Naive thymus-derived CD8-positive, alpha-beta T cell (primary cell): Measurements from ENCODE around the gene KIF6. TPM values are rescaled to one million over a fixed set of nuclear protein-coding genes. Genes with fewer than 3 reads are reported as not detected.

Source experiments
- ATAC-seq, 2 donors: fragments of 150-1000 bp; cut with Tn5 transposase in 1 of 2; sonication (Bioruptor Pico), chemical (Tn5 transposase) in 1 of 2; 1 replicate in 1 of 2; 2 replicates in 1 of 2; pipeline ENCODE4 v1.10.0; 2021; ENCODE audit warnings: mild to moderate bottlenecking in 2 of 2, moderate library complexity in 2 of 2
- POLR2A ChIA-PET: fragments of 350-600 bp; sonication (Branson Sonifier 250); formaldehyde crosslinking; loops from one replicate; lab custom pipeline; 2021; ENCODE audit warnings: antibody characterized with exemption; lab: Charles Lee
- DNase-seq, 10 donors: peaks; one replicate each; pipeline versions ENCODE4 v3.0.0 to v3.0.0-alpha.2; 2020 to 2022
- H3K27ac Mint-ChIP-seq, 10 donors: one replicate each; pipeline ENCODE4 v1.8.0; 2020 to 2022; ENCODE audit warnings: mild to moderate bottlenecking in 10 of 10, mixed read lengths in 10 of 10, moderate library complexity in 4 of 10, inconsistent platforms in 1 of 10
- H3K27me3 Mint-ChIP-seq, 5 donors: one replicate each; pipeline ENCODE4 v1.8.0; 2021 to 2022; ENCODE audit warnings: mixed read lengths in 5 of 5
- H3K36me3 Mint-ChIP-seq, 3 donors: one replicate each; pipeline ENCODE4 v1.8.0; 2020 to 2022; ENCODE audit warnings: mixed read lengths in 3 of 3, mild to moderate bottlenecking in 2 of 3, inconsistent platforms in 1 of 3
- H3K4me1 Mint-ChIP-seq, 4 donors: one replicate each; pipeline ENCODE4 v1.8.0; 2021 to 2022; ENCODE audit warnings: mixed read lengths in 4 of 4
- H3K4me3 Mint-ChIP-seq, 10 donors: one replicate each; pipeline ENCODE4 v1.8.0; 2020 to 2022; ENCODE audit warnings: mild to moderate bottlenecking in 10 of 10, mixed read lengths in 10 of 10, moderate library complexity in 6 of 10, inconsistent platforms in 1 of 10
- H3K9me3 Mint-ChIP-seq, 9 donors: one replicate each; pipeline ENCODE4 v1.8.0; 2020 to 2022; ENCODE audit warnings: mixed read lengths in 9 of 9, mild to moderate bottlenecking in 3 of 9, inconsistent platforms in 1 of 9, moderate library complexity in 1 of 9
- polyA plus RNA-seq, 3 donors: library from polyadenylated mRNA; unstranded; fragments of 300-500 nt; fragmentation: Illumina TruSeq; gene quantifications; one replicate each; pipeline ENCODE4 v1.2.3, GENCODE V29; 2021
- total RNA-seq, 8 experiments: library from RNA in 2 of 8; stranded (reverse) in 2 of 8; gene quantifications; one replicate each; pipeline ENCODE4 v1.2.3 and lab custom pipeline; 2021 to 2026

Gene KIF6
- total and polyA plus RNA-seq, 5 experiments from 2014 or later: 0.39 TPM; not detected in 4

DNA sequence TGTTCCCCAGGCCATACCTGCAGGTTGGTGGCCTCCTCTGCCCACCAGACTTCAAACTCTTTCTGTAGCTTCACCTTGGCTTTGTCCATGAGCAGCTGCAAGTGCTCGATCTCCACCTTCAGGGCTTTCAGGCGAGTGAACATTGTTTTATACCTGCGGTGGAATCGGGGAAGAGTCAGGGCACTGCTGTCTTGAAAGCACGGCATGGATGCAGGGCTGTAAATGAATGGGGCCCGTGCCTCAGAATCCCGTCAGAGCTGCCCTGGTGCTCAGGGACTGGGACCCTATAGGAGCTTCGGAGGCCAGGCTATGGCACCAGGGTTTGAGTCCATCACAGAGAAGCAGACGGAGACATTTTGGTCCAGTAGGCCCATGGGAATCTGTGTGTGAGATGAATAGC is 364.8 kb downstream of the KIF6 start:
- Mint-ChIP-seq H3K9me3 (no peaks in the 10 kb centered on the region), H3K4me1 (peaks cover 0 to 8% (median 2%) of the 10 kb centered on the region in 4 donors), H3K27me3 (peaks cover 2 to 14% (median 3%) of the 10 kb centered on the region in 5 donors), H3K27ac (no peak overlapping the region), H3K36me3 (no peaks in the 10 kb centered on the region), H3K4me3 (no peak overlapping the region)
- no peak for ATAC-seq
- POLR2A ChIA-PET: no interaction called here
- no peak for DNase-seq

- Mint-ChIP-seq H3K27ac (no peak overlapping the region), H3K9me3 (no peaks in the 10 kb centered on the region), H3K27me3 (peaks cover 2 to 14% (median 3%) of the 10 kb centered on the region in 5 donors), H3K36me3 (no peaks in the 10 kb centered on the region), H3K4me3 (no peak overlapping the region), H3K4me1 (peaks cover 0 to 8% (median 2%) of the 10 kb centered on the region in 4 donors)
- no peak for DNase-seq
- POLR2A ChIA-PET: no interaction called here
- no peak for ATAC-seq
These were observed 367.1 kb downstream of the KIF6 start for GRCh38 chr6:39357998-39358686.

- H3K9me3 Mint-ChIP-seq: no peaks in the 10 kb centered on the region
- DNase-seq (peak in 1 of 10 donors; percentile 36), ATAC-seq (no peak)
- H3K4me3 Mint-ChIP-seq: no peak overlapping the region
- no peaks in the 10 kb centered on the region for H3K36me3 Mint-ChIP-seq
- POLR2A ChIA-PET: no interaction called here
- no peaks in the 10 kb centered on the region for H3K27me3 Mint-ChIP-seq
- no peak overlapping the region for H3K27ac Mint-ChIP-seq
- H3K4me1 Mint-ChIP-seq: no peaks in the 10 kb centered on the region
These were observed 371.4 kb downstream of the KIF6 start for GRCh38 chr6:39353698-39354315.

DNA sequence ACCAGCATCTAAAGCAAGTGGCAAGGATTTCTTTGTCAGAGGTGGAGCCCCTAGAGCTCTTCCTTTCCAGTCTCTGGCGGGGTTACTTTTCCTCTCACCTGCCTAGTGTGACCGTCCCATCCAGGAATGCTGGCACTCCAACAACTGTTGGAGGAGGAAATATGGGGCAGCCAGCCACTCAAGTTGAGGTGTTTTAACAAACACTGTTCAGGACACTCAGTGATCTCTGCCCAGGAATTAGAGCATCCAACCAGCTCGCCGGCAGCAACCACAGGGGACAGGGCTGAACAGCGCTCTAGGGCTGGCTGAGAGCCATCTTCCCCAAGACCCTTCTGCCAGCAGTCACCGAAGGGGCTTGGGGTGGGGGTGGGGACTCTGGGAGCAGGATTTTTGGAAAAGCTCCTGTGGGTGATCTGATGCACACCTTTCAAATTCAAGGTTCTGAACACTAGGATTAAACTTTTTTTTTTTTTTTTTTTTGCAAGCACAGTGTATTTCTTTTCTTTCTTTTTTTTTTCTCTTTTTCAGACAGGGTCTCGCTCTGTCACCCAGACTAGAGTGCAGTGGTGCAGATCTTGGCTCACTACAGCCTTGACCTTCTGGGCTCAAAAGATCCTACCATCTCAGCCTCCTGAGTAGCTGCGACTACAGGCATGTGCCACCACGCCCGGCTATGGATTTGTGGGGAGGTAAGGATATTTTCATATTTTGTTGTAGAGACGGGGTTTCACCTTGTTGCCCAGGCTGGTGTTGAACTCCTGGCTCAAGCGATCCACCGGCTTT is 374.3 kb downstream of the KIF6 start:
- Mint-ChIP-seq H3K27ac (no peak overlapping the region), H3K36me3 (no peaks in the 10 kb centered on the region), H3K4me1 (peaks cover 0 to 3% (median 0%) of the 10 kb centered on the region in 4 donors), H3K27me3 (peaks cover 0 to 9% (median 0%) of the 10 kb centered on the region in 5 donors), H3K4me3 (no peak overlapping the region), H3K9me3 (no peaks in the 10 kb centered on the region)
- ATAC-seq (no peak), DNase-seq (peak in 1 of 10 donors; percentile 9)
- POLR2A ChIA-PET: no interaction called here

- no peaks in the 10 kb centered on the region for H3K36me3 Mint-ChIP-seq
- POLR2A ChIA-PET: no interaction called here
- no peaks in the 10 kb centered on the region for H3K9me3 Mint-ChIP-seq
- peaks cover 0 to 11% (median 2%) of the 10 kb centered on the region in 5 donors for H3K27me3 Mint-ChIP-seq
- H3K27ac Mint-ChIP-seq: no peak overlapping the region
- peaks cover 0 to 4% (median 2%) of the 10 kb centered on the region in 4 donors for H3K4me1 Mint-ChIP-seq
- ATAC-seq: no peak
- peak in 1 of 10 donors; percentile 15 for DNase-seq
- H3K4me3 Mint-ChIP-seq: no peak overlapping the region
These were observed 376.5 kb downstream of the KIF6 start for GRCh38 chr6:39348740-39349139.

GRCh38 chr6:39347906-39348585 is 377.2 kb downstream of the KIF6 start:
- Mint-ChIP-seq H3K27ac (peak overlapping the region in 1 of 10 donors; percentile 46), H3K4me1 (peaks cover 0 to 11% (median 2%) of the 10 kb centered on the region in 4 donors), H3K27me3 (peaks cover 0 to 11% (median 4%) of the 10 kb centered on the region in 5 donors), H3K4me3 (no peak overlapping the region), H3K9me3 (no peaks in the 10 kb centered on the region), H3K36me3 (no peaks in the 10 kb centered on the region)
- ATAC-seq (peak in 1 of 2 donors; percentile 38), DNase-seq (peak; percentile 16 to 66 (median 38))
- POLR2A ChIA-PET: no interaction called here

GRCh38 chr6:39347206-39347605 is 378.0 kb downstream of the KIF6 start:
- DNase-seq (no peak), ATAC-seq (no peak)
- Mint-ChIP-seq H3K27ac (no peak overlapping the region), H3K27me3 (peaks cover 0 to 11% (median 4%) of the 10 kb centered on the region in 5 donors), H3K4me1 (peaks cover 0 to 16% (median 2%) of the 10 kb centered on the region in 4 donors), H3K36me3 (no peaks in the 10 kb centered on the region), H3K9me3 (no peaks in the 10 kb centered on the region), H3K4me3 (no peak overlapping the region)
- POLR2A ChIA-PET: no interaction called here

- Mint-ChIP-seq H3K9me3 (no peaks in the 10 kb centered on the region), H3K4me3 (no peak overlapping the region), H3K27ac (peak overlapping the region in 1 of 10 donors; percentile 38), H3K27me3 (peaks cover 0 to 13% (median 9%) of the 10 kb centered on the region in 5 donors), H3K4me1 (peaks cover 0 to 16% (median 2%) of the 10 kb centered on the region in 4 donors), H3K36me3 (no peaks in the 10 kb centered on the region)
- no peak for DNase-seq
- POLR2A ChIA-PET: no interaction called here
- no peak for ATAC-seq
These were observed 380.4 kb downstream of the KIF6 start for GRCh38 chr6:39344821-39345280.

- POLR2A ChIA-PET: no interaction called here
- Mint-ChIP-seq H3K4me3 (no peak overlapping the region), H3K36me3 (no peaks in the 10 kb centered on the region), H3K27ac (peak overlapping the region in 3 of 10 donors; percentile 4 to 68 (median 28)), H3K4me1 (peaks cover 0 to 19% (median 2%) of the 10 kb centered on the region in 4 donors), H3K9me3 (no peaks in the 10 kb centered on the region), H3K27me3 (peaks cover 3 to 24% (median 19%) of the 10 kb centered on the region in 5 donors)
- ATAC-seq (no peak), DNase-seq (no peak)
These were observed 381.8 kb downstream of the KIF6 start for GRCh38 chr6:39343396-39343870.

- Mint-ChIP-seq H3K27ac (peak overlapping the region in 2 of 10 donors; percentile 28 to 68), H3K27me3 (peaks cover 8 to 27% (median 22%) of the 10 kb centered on the region in 5 donors), H3K36me3 (no peaks in the 10 kb centered on the region), H3K9me3 (no peaks in the 10 kb centered on the region), H3K4me1 (peaks cover 0 to 24% (median 1%) of the 10 kb centered on the region in 4 donors), H3K4me3 (no peak overlapping the region)
- POLR2A ChIA-PET: no interaction called here
- DNase-seq: no peak
- ATAC-seq: no peak
These were observed 382.4 kb downstream of the KIF6 start for GRCh38 chr6:39342692-39343395.

DNA sequence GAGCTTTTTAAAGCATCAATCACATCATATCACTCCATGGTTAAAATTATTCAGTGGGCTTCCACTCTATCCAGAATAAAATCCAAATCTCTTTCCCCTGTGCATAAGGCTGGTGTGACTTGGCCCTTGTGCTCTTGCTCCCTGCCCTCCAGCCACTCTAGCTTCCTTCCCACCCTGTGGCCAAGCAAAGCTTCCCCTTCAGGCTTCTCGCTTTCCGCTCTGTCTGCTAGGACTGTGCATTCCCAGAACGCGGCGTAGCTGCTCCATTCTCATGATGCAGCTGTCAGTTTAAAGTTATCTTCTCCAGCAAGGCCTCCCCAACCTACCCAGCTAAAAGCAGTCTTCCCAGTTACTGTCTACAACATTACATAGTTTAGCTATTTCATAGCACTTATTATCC is 383.3 kb downstream of the KIF6 start:
- H3K4me1 Mint-ChIP-seq: peaks cover under 1 to 29% (median 5%) of the 10 kb centered on the region in 4 donors
- no peak overlapping the region for H3K4me3 Mint-ChIP-seq
- ATAC-seq (no peak), DNase-seq (no peak)
- POLR2A ChIA-PET: no interaction called here
- no peaks in the 10 kb centered on the region for H3K36me3 Mint-ChIP-seq
- H3K9me3 Mint-ChIP-seq: no peaks in the 10 kb centered on the region
- no peak overlapping the region for H3K27ac Mint-ChIP-seq
- H3K27me3 Mint-ChIP-seq: peaks cover 9 to 32% (median 27%) of the 10 kb centered on the region in 5 donors

- ATAC-seq (no peak), DNase-seq (no peak)
- Mint-ChIP-seq H3K27me3 (peaks cover 9 to 32% (median 30%) of the 10 kb centered on the region in 5 donors), H3K9me3 (no peaks in the 10 kb centered on the region), H3K27ac (no peak overlapping the region), H3K4me3 (no peak overlapping the region), H3K36me3 (no peaks in the 10 kb centered on the region), H3K4me1 (peaks cover 4 to 34% (median 9%) of the 10 kb centered on the region in 4 donors)
- POLR2A ChIA-PET: no interaction called here
These were observed 383.9 kb downstream of the KIF6 start for GRCh38 chr6:39341352-39341751.
